Mesothelial cell of epicardium (in vitro differentiated cells): ENCODE measurements around the gene WDFY2. TPM values are rescaled to one million over a fixed set of nuclear protein-coding genes. Genes with fewer than 3 reads are reported as not detected.

ENCODE experiments used
- DNase-seq, 2 experiments: peaks; one replicate each; pipeline ENCODE4 v3.0.0; 2021; ENCODE audit warnings: low spot score in 2 of 2; ENCODE audit not compliant: unreplicated experiment in 2 of 2
- H3K27ac Mint-ChIP-seq: 2 replicates; pipeline ENCODE4 v1.8.0; 2021; ENCODE audit warnings: mixed read lengths
- H3K27me3 Mint-ChIP-seq: 2 replicates; pipeline ENCODE4 v1.8.0; 2021; ENCODE audit warnings: low read depth, mixed read lengths
- H3K36me3 Mint-ChIP-seq: 2 replicates; pipeline ENCODE4 v1.8.0; 2021; ENCODE audit warnings: mixed read lengths
- H3K4me1 Mint-ChIP-seq: 2 replicates; pipeline ENCODE4 v1.8.0; 2021; ENCODE audit warnings: mixed read lengths
- H3K4me3 Mint-ChIP-seq: 2 replicates; pipeline ENCODE4 v1.8.0; 2021; ENCODE audit warnings: mild to moderate bottlenecking, moderate library complexity, mixed read lengths
- H3K9me3 Mint-ChIP-seq: 2 replicates; pipeline ENCODE4 v1.8.0; 2021; ENCODE audit warnings: mixed read lengths
- total RNA-seq: library from RNA; stranded (reverse); gene quantifications from 3 replicates; pipeline ENCODE4 v1.2.1, GENCODE V29; 2021
- TF ChIP-seq, protein P1 (sequence below): fragments of 200-600 bp; sonication (generic); IDR thresholded peaks from one replicate; pipeline ENCODE4 v1.5.0; 2021; ENCODE audit warnings: antibody characterized with exemption; ENCODE audit not compliant: unreplicated experiment

WDFY2 gene
- total RNA-seq, 1 donor from 2014 or later = 12.1 TPM

DNA sequence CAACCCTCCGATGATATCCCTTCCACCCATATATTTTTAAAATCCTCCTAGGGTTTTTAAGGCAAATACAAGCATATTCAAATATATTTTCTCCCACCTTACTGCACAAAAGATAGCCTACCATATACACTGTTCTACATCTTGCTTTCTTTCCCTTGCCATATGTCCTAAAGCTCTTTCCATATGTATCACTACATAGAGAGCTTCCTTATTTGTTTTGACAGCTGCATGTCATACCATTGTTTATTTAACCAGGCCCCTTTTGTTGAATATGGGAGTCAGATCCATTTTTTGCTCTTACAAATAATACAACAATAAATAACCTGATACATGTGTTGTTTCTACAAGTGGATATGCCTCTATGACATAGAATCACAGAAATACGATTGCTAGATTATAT, 32.8 kb upstream of the WDFY2 start:
- Mint-ChIP-seq H3K36me3 (no peaks in the 10 kb centered on the region), H3K4me1 (peaks cover 25% of the 10 kb centered on the region), H3K4me3 (no peak overlapping the region), H3K27ac (no peak overlapping the region), H3K27me3 (no peaks in the 10 kb centered on the region), H3K9me3 (peaks cover 8% of the 10 kb centered on the region)
- DNase-seq = no peak
- TF ChIP-seq, protein P1, sequence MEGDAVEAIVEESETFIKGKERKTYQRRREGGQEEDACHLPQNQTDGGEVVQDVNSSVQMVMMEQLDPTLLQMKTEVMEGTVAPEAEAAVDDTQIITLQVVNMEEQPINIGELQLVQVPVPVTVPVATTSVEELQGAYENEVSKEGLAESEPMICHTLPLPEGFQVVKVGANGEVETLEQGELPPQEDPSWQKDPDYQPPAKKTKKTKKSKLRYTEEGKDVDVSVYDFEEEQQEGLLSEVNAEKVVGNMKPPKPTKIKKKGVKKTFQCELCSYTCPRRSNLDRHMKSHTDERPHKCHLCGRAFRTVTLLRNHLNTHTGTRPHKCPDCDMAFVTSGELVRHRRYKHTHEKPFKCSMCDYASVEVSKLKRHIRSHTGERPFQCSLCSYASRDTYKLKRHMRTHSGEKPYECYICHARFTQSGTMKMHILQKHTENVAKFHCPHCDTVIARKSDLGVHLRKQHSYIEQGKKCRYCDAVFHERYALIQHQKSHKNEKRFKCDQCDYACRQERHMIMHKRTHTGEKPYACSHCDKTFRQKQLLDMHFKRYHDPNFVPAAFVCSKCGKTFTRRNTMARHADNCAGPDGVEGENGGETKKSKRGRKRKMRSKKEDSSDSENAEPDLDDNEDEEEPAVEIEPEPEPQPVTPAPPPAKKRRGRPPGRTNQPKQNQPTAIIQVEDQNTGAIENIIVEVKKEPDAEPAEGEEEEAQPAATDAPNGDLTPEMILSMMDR = no peak

DNA sequence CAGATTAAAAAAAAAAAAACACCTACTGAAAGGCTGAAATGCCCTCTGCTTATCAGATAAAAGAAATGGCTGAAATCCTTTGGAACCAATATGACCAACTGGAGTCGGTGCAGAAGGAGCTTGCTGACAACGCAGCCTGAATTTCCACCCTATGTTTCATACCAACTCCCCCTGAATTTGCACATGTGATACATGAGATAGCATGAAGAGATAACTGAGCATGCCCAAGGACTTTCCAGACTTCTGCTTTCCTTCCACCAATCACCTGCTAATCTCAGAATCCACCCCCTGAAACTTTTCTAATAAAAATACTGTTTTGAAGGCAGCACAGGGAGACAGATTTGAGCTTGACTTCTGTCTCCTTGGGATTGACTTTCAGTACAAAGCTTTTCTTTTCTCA, 32.2 kb upstream of the WDFY2 start:
- H3K27me3 Mint-ChIP-seq = no peaks in the 10 kb centered on the region
- TF ChIP-seq, protein P1 = no peak
- H3K9me3 Mint-ChIP-seq = peaks cover 6% of the 10 kb centered on the region
- H3K4me1 Mint-ChIP-seq = peaks cover 28% of the 10 kb centered on the region
- no peak for DNase-seq
- no peaks in the 10 kb centered on the region for H3K36me3 Mint-ChIP-seq
- H3K4me3 Mint-ChIP-seq = no peak overlapping the region
- no peak overlapping the region for H3K27ac Mint-ChIP-seq

DNA sequence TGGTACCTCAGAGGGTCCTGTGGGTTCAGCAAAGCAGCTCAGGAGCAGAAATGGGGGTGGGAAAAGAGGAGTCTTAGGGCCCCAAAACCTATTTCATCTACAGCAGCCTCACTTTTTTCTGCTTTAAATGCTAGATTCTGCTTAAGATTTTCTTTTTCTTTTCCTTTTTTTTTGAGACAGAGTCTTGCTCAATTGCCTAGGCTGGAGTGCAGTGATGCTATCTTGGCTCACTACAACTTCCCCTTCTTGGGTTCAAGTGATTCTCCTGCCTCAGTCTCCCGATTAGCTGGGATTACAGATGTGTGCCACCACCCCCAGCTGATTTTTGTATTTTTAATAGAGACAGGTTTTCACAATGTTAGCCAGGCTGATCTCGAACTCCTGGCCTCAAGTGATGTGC, 30.7 kb upstream of the WDFY2 start:
- Mint-ChIP-seq H3K36me3 (no peaks in the 10 kb centered on the region), H3K27ac (no peak overlapping the region), H3K4me1 (peaks cover 31% of the 10 kb centered on the region), H3K27me3 (no peaks in the 10 kb centered on the region), H3K4me3 (no peak overlapping the region), H3K9me3 (peaks cover 6% of the 10 kb centered on the region)
- no peak for DNase-seq
- TF ChIP-seq, protein P1 = no peak

DNA sequence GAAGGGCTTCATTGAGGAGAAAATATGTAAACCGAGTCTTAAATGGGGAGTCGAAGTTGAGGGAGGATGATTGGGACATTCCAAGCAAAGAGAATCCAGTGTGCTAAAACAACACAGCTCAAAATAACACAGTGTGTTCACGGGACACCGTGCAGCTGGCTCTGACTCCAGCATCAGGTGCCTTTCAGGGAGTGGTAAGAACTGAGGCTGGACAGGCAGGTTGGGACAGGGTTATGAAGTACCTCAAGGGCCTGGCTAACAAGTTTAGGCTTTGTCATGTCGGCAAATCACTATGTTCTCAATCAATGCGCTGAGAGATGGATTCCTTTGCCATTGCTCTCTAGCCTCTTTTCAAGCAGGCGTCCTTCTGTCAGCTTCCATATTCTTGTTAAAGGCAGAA, 27.5 kb upstream of the WDFY2 start:
- Mint-ChIP-seq H3K27me3 (peaks cover 2% of the 10 kb centered on the region), H3K4me1 (peaks cover 16% of the 10 kb centered on the region), H3K27ac (no peak overlapping the region), H3K36me3 (no peaks in the 10 kb centered on the region), H3K4me3 (no peak overlapping the region), H3K9me3 (peaks cover 6% of the 10 kb centered on the region)
- DNase-seq = no peak
- TF ChIP-seq, protein P1 = no peak

DNA sequence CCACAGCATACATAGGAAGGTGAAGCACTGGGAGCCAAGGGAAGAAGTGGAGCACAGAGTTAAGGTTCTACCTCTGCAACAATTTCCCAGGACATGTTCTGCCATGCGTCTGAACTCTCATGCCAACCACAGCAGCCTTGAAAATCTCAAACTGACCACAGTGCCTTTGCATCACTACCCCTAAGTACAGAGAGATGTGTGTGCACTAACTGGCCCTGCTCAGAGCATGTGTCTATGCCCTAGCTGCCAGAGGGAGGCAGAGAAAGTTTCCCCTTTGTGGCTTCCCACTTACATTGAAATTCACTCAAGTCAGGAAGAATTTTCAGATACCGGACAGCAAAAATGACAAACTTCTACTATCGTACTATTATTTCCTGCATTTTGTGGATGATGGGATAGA, 26.8 kb upstream of the WDFY2 start:
- Mint-ChIP-seq H3K4me3 (no peak overlapping the region), H3K27me3 (peaks cover 2% of the 10 kb centered on the region), H3K9me3 (peaks cover 6% of the 10 kb centered on the region), H3K27ac (no peak overlapping the region), H3K4me1 (peaks cover 9% of the 10 kb centered on the region), H3K36me3 (no peaks in the 10 kb centered on the region)
- TF ChIP-seq, protein P1 = no peak
- no peak for DNase-seq
